Colonic mucosa (tissue), 4 donors: Measurements from ENCODE around the gene MACROD2. TPM values are rescaled to one million over a fixed set of nuclear protein-coding genes. Genes with fewer than 3 reads are reported as not detected.
"Not testable (repeated sequence)": the region's sequence is repeated elsewhere in the genome, so short reads cannot be mapped to it uniquely, and the experiment has no call there.

Experiments used
- DNase-seq: peaks from one replicate; pipeline ENCODE4 v3.0.0-alpha.2; 2020
- H3K27ac ChIP-seq: fragments of 200-600 bp; one replicate; pipeline ENCODE4 v1.8.0; 2021
- H3K27me3 ChIP-seq: fragments of 200-600 bp; one replicate; pipeline ENCODE4 v1.8.0; 2021
- H3K36me3 ChIP-seq: fragments of 200-600 bp; one replicate; pipeline ENCODE4 v1.8.0; 2021
- H3K4me1 ChIP-seq: fragments of 200-600 bp; one replicate; pipeline ENCODE4 v1.8.0; 2021; ENCODE audit warnings: mild to moderate bottlenecking
- H3K4me3 ChIP-seq: fragments of 200-600 bp; one replicate; pipeline ENCODE4 v1.8.0; 2021
- H3K9ac ChIP-seq, 2 donors: one replicate each; pipeline ENCODE4 v1.7.0; 2013; ENCODE audit warnings: control low read depth in 2 of 2, low read depth in 2 of 2, low read length in 2 of 2
- H3K9me3 ChIP-seq: fragments of 200-600 bp; one replicate; pipeline ENCODE4 v1.8.0; 2021
- intact Hi-C: fragments of 100-400 bp; cut with DNase I; formaldehyde crosslinking; loops from one replicate; pipeline ENCODE4 v1.14.1; 2022
- total RNA-seq, 2 donors: library from RNA; stranded (reverse); fragmentation: NEBNext Ultra II Directional in 1 of 2; extraction: Animal tissue kit (Norgen Biotek cat#: 25700) in 1 of 2; gene quantifications; one replicate each; pipeline ENCODE4 v1.2.1, GENCODE V29; 2021
- TF ChIP-seq, protein P1 (sequence below): fragments of 200-600 bp; IDR thresholded peaks from one replicate; pipeline ENCODE4 v1.8.0; 2022; ENCODE audit warnings: antibody characterized with exemption, mild to moderate bottlenecking
- donor health status: healthy.
- donor health status: DM: no; HTN: no; CAD: no.
- donor health status: DM: no; HTN: no; CAD: no.

Gene MACROD2
- total RNA-seq, 2 donors from 2014 or later = 3.2 to 3.3 TPM

DNA sequence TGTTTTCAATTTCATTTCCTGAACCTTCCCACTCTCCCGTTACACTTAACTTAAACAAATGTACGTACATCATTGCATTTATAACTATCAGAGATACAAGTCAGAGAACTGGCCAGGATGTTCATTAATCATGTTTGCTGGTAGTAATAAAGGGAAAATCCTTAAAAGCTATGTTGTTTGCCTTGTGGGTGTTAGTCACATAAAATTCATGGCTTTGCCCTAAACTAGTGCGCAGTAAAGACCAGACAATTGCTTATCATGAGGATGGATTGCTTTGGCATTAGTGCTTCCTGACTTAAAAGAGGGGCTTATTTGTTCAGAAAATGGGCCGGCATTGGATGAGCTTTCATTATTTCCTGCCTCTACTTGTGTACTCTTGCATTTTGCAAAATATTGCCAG is 1379.4 kb downstream of the MACROD2 start:
- TF ChIP-seq, protein P1, sequence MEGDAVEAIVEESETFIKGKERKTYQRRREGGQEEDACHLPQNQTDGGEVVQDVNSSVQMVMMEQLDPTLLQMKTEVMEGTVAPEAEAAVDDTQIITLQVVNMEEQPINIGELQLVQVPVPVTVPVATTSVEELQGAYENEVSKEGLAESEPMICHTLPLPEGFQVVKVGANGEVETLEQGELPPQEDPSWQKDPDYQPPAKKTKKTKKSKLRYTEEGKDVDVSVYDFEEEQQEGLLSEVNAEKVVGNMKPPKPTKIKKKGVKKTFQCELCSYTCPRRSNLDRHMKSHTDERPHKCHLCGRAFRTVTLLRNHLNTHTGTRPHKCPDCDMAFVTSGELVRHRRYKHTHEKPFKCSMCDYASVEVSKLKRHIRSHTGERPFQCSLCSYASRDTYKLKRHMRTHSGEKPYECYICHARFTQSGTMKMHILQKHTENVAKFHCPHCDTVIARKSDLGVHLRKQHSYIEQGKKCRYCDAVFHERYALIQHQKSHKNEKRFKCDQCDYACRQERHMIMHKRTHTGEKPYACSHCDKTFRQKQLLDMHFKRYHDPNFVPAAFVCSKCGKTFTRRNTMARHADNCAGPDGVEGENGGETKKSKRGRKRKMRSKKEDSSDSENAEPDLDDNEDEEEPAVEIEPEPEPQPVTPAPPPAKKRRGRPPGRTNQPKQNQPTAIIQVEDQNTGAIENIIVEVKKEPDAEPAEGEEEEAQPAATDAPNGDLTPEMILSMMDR = no peak
- Histone ChIP-seq H3K27me3 (no peaks in the 10 kb centered on the region), H3K4me3 (no peak overlapping the region), H3K9ac (no peak overlapping the region), H3K4me1 (no peaks in the 10 kb centered on the region), H3K27ac (no peak overlapping the region), H3K9me3 (no peaks in the 10 kb centered on the region), H3K36me3 (no peaks in the 10 kb centered on the region)
- DNase-seq = no peak
- intact Hi-C loops = no loop called here

DNA sequence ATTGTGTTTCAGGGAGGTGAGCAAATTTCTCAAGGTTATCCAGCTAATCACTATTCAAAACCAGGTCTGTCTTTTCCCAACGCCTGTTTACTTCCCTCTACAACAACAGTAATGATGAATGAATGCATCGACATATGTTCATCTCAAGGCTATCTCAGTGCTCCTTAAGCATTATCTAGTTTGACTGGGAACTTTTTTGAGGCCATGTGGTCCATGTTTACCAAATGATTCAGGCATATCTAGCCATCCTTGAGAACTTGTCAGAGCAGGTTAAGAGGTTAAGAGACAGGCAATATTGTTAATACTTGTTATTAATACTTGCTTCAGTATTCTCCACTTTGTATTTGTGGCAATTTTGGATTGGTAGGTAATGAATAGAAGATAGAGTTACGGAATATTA is 1380.5 kb downstream of the MACROD2 start:
- H3K9ac ChIP-seq = no peak overlapping the region
- H3K27ac ChIP-seq = no peak overlapping the region
- H3K9me3 ChIP-seq = no peaks in the 10 kb centered on the region
- TF ChIP-seq, protein P1 = no peak
- no peak overlapping the region for H3K4me3 ChIP-seq
- H3K4me1 ChIP-seq = no peaks in the 10 kb centered on the region
- no peak for DNase-seq
- intact Hi-C loops = no loop called here
- no peaks in the 10 kb centered on the region for H3K27me3 ChIP-seq
- no peaks in the 10 kb centered on the region for H3K36me3 ChIP-seq

DNA sequence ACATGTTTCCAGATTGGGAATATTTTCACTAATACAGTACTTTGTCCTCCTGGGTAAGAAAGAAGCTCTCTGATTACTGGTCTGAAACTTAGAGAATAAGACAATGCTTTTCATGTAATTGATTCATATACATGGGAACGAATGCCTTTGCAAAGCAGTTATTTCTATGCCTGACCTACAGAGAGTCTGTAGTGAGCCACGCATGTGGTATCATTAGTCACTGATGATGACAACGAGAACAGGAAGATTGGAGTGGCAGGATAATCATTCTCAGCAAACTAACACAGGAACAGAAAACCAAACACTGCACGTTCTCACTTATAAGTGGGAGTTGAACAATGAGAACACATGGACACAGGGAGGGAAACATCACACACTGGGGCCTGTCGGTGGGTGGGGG is 1382.3 kb downstream of the MACROD2 start:
- intact Hi-C loops, H3K27me3 ChIP-seq, H3K27ac ChIP-seq: not testable (repeated sequence)

DNA sequence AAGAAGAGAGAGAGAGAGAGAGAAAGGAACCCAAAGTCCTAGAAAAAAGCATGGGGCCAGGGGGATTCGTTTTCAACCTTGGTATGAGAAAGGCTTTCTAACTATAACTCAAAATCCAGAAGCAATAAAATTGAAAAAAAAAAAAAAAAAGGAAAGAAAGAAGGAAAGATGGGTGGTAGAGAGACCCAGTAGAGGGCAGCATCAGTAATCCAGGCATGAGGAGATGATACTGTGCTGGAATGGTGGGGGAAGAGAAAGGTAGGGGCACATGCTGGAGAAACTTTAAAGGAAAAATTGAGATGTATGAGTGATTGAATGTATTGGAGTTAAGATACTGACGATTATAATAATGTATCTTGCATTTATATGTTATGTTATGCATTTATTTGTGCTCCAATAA is 1382.8 kb downstream of the MACROD2 start:
- Histone ChIP-seq H3K4me1 (no peaks in the 10 kb centered on the region), H3K27ac (no peak overlapping the region), H3K27me3 (no peaks in the 10 kb centered on the region), H3K9ac (no peak overlapping the region), H3K4me3 (no peak overlapping the region), H3K9me3 (no peaks in the 10 kb centered on the region), H3K36me3 (no peaks in the 10 kb centered on the region)
- no peak for DNase-seq
- TF ChIP-seq, protein P1 = no peak
- intact Hi-C loops = no loop called here

More for the DNA sequence above, 1382.3 kb downstream of the MACROD2 start:
- H3K9me3 ChIP-seq, H3K9ac ChIP-seq, H3K4me1 ChIP-seq, DNase-seq, H3K36me3 ChIP-seq, H3K4me3 ChIP-seq: not testable (repeated sequence)

DNA sequence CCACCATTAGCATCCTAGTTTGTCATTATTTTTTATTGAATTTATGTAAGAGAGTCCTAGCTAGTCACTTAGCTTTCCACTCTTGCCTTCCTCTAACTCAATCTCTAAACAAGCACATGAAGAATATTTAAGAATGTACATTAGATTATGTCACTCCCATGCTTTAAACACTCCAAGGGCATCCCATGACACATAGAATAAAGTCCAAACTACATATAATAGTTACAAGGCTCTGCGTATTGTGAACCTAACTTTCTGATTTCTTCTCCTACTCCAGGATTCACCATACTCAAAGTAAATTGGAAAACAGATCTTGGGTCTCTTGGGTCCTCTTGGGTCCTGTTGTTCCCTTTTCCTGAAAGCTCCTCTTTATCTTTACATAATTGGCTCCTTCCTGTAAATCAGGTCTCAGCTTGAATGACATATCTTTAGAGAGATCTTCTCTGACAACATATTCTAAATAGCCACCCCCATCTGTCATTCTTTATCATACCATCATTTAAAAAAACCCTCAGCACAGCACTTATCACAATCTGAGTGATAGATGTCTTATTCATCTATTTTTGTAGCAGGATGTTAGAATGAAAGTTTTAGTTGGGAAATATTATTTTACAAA is 1384.5 kb downstream of the MACROD2 start:
- no peaks in the 10 kb centered on the region for H3K36me3 ChIP-seq
- no peak for DNase-seq
- H3K9me3 ChIP-seq = no peaks in the 10 kb centered on the region
- intact Hi-C loops = no loop called here
- no peaks in the 10 kb centered on the region for H3K27me3 ChIP-seq
- no peaks in the 10 kb centered on the region for H3K4me1 ChIP-seq
- H3K4me3 ChIP-seq = no peak overlapping the region
- H3K9ac ChIP-seq = no peak overlapping the region
- TF ChIP-seq, protein P1 = no peak
- no peak overlapping the region for H3K27ac ChIP-seq

DNA sequence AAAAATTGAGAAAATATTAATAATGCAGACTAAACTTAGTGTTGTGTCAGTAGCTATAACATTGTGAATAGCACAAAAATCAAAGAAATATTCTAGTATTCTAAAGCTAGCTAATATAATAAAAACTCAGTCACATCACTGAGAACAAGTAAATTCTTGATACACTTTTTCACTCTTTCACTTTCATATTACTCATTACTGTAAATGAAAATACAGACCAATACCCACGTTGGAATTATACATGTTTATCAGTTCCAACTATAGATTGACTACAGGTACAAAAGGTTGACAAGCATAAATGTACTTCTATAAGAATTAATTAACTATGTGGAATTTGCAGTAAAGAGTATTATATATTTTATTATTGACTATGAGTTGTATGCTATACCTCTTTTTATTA is 1385.5 kb downstream of the MACROD2 start:
- H3K36me3 ChIP-seq = no peaks in the 10 kb centered on the region
- intact Hi-C loops = no loop called here
- TF ChIP-seq, protein P1 = no peak

More for the DNA sequence above, 1385.5 kb downstream of the MACROD2 start:
- H3K9me3 ChIP-seq = no peaks in the 10 kb centered on the region
- no peak overlapping the region for H3K27ac ChIP-seq
- H3K9ac ChIP-seq = no peak overlapping the region
- DNase-seq = no peak
- no peaks in the 10 kb centered on the region for H3K27me3 ChIP-seq
- H3K4me1 ChIP-seq = no peaks in the 10 kb centered on the region
- no peak overlapping the region for H3K4me3 ChIP-seq
